HG03135 (cell line): ENCODE results near the gene RIMS1.

ENCODE experiments used
- ATAC-seq: cut with Tn5 transposase; IDR thresholded peaks from one replicate; pipeline ENCODE4 v1.9.1; 2021; ENCODE audit warnings: mild to moderate bottlenecking, moderate library complexity; ENCODE audit not compliant: unreplicated experiment

RIMS1 gene

DNA sequence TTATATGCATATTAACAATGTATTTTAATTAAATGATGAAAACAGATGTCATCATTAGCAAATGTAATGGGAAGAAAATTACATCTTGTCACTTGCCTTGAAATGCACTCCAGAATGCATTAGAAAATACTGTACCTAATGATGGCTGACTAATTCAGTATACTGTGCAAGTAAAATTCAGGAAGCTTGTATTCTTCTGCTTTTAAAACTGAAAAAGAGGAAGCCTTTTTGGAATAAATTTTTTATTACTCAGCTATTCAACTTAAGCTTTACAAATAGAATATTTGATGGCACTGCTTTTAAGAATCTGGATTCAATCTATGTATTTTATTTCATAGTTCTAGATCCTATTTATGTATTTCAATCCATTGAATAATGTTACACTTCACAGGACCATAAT is 195.5 kb downstream of the RIMS1 start:
- no peak for ATAC-seq

DNA sequence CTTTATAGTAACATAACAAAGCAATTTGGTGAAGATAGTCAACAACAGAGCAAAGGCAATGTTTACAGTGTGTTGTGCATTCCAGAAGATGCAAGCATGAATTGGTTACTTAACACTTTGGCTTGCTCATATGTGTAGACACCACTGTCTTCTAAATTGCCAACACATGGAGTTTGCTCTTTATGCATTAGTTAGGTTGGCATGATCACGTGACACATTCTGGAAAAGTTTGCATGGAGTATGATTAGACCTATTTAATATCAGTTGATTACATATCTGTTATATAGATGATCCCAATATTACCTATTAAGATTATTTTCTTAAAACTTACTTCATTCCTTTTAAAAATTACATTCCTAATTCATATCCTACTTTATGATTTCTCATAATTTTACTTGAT is 197.6 kb downstream of the RIMS1 start:
- no peak for ATAC-seq

DNA sequence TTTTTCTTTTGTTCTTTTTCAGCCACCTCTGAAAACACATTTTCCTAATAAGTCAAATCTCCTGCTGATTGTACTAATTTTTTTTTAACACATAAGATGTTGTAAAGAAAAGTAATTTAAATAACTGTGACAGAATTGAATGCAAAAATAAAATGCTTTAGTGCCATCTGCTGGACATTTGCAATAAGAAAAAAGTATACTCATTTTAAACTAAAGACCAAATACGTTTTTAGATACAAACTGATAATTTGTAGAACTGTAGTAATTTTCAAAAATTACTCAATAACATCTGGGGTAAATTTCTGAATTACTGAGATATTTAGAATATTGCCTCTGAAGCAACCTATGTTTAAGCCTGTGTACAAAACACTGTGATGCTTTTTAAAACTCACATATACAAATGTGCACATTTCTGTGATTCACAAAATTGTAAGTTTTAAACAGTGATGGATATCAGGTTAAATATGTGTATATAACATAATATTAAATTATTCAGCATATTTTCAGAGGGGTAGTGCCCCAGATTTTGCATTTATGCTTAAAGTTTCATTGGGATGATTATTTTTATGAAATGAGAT is 198.7 kb downstream of the RIMS1 start:
- no peak for ATAC-seq

DNA sequence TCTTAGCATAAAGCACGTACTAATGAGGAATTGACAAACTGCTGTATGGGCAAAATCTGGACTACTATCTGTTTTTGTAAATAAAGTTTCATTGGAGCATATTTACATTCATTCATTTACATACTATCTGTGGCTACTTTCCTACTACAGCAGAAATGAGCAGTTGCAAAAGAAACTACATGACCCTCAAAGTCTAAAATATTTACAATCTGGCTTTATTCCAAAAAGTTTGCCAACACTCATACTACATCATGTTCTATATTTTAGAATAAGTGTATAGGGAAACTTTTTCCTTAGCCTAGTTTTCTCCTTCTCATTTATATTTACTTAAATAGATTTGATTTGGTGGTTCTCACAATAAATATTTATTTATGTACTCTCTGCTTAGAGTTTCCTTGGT is 208.2 kb downstream of the RIMS1 start:
- ATAC-seq = no peak

DNA sequence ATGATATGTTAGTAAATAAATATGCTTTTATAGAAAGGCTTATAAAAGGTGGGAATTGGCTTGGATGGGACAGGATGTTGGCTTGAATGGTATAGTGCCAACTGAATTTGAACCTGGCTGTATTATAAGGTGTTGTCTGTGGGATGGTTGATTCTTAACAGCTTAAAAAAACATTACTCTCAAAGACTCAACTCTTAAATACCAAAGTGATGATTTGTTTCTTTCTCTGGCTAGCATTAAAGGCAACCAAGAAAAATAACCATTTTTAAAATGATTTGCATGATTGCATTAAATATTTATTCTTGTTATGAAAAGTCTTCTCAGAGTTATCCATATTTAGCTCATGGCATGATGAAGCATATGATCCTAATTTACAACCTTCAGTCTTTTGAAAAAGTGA is 216.2 kb downstream of the RIMS1 start:
- no peak for ATAC-seq

DNA sequence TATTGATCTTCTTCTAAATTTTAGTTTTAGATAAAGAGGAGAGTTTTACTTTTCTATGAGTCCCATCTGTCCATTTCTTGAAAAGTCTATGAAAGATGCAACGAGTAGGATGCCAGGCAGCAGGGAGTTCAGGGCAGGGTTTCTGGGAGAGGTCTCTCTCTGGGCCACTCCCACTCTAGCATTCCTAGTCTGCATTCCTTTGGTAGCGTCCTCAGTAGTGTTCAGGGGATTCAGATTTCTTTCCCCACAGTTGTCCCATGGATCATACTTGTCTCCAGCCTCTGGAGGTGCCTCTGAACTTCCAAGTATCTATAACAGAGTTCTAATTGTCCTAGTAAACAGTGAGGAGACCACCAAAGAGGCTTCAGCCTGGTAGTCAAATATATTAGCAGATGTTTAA is 225.3 kb downstream of the RIMS1 start:
- ATAC-seq = no peak

DNA sequence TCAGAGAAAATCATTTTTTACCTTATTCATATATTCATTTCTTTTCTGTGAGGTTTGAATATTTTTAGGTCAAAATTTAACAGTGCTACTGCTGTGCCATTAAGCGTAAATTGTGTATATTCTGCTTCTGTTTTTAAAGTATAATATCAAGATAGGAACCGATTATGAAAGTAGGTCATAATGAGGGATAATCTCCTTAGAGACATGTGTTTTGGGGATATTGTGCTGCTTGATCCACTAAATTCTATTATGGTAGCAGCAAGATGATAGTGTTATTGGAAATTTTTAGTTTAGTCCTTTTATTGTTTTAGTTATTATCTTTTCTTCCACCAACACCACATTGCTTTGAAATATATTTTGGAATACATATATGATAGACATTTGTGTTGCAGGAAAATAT is 244.0 kb downstream of the RIMS1 start:
- no peak for ATAC-seq

DNA sequence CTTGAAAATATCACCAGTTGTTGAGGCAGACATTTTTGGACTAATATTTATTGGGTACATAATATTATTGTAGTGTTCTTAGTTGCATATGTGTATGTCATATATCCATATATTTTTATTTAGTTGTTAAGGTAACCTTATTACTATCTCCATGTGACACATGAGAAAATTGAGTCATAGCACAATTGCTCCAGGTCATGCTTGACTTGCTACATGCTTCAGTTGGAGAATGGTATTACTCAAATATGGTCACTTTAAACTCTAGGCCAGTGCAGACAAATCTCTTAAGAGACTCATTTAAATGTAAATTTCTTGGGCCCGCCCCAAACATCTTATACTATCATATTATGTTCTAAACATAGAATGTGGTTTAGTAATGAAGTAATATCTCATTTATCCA is 246.1 kb downstream of the RIMS1 start:
- no peak for ATAC-seq

DNA sequence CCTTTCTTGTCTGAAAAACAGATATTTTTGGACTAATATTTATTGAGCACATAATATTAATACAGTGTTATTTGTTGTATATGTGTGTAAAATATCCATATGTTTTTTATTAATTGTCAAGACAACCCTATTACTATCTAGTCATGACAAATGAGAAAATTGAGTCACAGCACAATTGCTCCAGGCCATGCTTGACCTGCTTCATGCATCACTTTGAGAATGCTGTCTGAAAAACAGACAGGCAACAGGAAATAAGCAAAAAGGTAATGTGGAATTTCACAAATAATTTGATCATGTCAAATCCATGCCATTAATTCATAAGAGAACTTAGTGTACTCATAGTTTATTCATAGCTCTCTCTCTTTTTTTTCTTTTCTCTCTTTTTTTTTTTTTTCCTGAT is 246.5 kb downstream of the RIMS1 start:
- no peak for ATAC-seq

DNA sequence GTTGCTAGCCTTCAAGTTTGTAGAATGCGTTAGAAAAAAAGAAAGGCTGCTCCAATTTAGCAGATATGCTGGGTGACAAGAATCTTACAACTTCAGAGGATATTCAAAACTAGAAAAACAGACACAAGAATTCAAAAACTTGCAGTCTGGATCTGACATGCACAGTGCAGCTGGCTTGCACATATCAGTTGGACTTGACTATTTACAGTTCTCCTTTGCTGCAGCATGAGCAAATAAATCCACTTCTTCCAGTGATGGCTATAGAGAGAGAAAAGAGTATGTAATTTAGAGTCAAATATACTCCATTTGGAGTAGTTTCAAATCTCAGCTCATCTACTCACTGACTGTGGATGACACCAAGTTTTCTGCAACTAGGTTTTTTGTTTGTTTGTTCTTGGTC is 247.0 kb downstream of the RIMS1 start:
- ATAC-seq = no peak

DNA sequence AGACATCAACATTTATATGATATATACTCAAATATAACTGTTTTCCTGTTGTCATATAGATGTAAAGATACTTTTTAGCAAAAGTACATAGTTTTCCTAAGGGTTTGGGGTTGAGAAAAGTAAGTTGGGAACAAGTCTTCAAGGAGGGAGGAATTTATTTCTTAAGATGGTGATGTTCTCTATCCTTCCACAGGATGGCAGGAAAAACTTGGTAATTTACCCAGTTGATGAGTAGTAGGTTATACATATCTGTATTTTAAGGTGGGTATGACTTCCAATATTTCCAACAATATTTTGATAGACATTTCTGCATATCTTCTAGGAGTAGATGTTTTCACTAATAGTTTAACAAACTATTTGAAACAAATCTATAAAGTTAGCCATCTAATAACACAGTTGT is 254.4 kb downstream of the RIMS1 start:
- ATAC-seq = no peak

DNA sequence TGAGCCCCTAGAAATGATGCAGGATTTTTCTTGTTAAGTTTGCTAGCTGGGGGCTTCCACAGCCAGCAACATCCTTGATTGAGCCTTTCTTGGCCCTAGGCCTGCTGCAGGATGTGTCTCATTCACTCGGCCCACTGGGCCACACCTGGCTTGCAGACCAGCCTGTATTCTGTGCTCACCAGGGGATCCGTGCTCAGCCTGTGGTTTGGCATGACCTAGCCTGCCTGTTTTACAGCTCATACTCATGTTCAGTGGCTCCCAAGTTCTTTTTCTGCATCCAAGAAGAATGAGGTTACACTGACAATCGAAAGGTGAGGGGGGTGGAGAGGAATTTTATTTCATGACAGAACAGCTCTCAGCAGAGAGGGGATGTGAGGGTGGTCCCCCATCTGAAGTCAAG is 263.4 kb downstream of the RIMS1 start:
- no peak for ATAC-seq

DNA sequence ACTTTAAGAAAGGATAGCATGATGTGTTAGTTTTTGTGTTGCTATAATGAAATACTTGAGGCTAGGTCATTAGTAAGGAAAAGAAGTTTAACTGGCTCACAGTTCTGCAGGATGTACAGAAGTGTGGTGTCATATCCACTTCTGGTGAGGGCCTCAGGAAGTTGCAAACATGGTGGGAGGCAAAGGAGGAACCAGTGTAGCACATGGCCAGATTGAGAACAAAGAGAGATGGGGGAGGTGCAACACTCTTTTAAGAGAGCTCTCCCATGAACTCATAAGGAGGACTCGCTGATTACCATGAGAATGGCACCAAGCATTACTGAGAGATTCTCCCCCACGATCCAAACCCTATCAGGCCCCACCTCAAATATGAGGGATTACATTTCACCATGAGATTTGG is 265.4 kb downstream of the RIMS1 start:
- ATAC-seq = no peak

DNA sequence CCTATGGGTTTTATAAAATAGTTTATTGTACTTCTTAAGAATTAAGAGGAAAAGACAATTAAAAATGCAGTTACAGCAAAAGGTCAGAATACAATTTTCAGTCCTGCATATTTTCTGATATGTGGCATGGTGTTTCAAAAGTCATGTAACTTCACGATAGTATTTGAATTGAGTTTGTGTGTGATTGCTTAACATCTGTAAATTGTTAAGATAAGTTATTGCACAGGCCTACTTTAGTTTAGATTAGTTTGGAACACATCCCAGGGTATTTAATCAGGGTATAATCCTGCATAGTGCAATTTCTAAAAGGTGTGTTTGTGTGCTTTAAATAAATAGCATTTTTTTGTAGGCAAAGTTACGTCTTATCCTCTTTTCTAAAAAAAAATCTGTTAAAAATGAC is 289.6 kb downstream of the RIMS1 start:
- no peak for ATAC-seq

DNA sequence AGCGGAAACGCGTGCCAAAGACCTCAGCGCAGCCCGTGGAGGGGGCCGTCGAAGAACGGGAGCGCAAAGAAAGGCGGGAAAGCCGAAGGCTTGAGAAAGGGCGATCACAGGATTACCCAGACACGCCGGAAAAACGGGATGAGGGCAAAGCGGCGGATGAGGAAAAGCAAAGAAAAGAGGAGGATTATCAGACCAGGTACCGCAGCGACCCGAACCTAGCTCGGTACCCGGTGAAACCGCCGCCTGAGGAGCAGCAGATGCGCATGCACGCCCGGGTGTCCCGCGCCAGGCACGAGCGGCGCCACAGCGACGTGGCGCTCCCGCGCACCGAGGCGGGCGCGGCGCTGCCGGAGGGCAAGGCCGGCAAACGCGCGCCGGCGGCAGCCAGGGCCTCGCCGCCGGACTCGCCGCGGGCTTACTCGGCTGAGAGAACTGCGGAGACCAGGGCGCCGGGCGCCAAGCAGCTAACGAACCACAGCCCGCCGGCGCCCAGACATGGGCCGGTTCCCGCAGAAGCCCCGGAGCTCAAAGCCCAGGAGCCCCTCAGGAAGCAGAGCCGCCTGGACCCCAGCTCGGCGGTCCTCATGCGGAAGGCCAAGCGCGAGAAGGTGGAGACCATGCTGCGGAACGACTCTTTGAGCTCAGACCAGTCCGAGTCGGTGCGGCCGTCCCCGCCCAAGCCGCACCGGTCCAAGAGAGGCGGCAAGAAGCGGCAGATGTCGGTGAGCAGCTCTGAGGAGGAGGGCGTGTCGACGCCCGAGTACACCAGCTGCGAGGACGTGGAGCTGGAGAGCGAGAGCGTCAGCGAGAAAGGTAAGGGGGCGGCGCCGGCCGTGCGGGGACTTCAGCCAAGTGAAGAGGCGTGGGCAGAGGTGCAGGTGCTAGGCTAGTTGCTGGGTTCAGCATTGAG is 296.2 kb downstream of the RIMS1 start:
- ATAC-seq = peak; percentile 68

DNA sequence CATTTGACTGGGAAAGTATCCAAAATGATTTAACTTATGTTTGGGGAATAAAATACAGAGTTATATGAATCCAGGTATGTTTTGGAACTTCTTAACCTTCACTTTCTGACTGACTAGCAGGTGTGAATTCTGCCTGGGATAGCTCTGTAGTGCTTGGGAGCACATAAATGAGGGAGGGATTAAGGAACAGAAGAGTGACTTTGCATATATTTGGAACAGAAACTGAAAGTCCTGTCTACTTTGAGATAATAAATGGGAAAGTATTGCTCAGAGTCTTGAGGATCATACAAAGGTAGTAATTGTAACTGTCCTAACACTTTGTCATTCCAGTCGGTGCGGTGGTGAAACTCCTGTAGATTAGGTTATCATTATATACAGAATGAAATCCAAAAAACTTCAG is 317.6 kb downstream of the RIMS1 start:
- ATAC-seq = no peak

DNA sequence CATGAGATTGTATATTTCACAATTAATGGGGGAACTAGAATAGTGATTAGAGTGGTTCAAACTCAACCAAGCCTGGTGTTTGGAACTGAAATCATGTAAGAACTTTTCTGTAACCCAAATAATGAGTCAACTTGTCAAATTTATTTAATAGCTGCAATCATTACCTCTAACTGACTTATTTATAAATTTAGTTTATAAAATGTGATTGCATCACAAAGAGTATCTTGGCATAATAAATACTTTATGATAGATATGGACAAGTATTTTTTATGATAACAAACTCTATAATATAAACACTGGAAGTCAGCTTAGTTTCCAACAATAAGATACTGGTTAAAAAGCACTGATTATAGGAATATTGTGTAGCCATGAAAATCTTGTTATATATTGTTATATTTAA is 319.1 kb downstream of the RIMS1 start:
- no peak for ATAC-seq

DNA sequence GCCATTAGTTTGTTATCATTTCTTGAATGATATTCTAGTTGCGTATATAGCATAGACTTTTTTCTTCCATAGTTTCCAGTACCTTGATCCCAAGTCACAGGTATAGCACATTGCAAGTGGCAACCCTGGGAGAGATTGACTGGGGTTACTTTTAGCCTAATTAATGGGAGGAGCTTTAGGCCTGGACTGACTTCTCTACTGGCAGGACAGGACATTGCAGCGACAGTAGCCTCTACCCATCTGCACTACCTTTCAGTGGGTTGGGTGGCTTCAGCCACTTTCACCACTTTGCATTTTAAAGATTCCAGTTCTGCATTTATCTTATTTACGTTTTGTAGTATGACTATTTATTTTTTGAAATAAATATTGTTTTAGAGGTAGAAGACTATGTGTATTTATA is 320.3 kb downstream of the RIMS1 start:
- no peak for ATAC-seq

DNA sequence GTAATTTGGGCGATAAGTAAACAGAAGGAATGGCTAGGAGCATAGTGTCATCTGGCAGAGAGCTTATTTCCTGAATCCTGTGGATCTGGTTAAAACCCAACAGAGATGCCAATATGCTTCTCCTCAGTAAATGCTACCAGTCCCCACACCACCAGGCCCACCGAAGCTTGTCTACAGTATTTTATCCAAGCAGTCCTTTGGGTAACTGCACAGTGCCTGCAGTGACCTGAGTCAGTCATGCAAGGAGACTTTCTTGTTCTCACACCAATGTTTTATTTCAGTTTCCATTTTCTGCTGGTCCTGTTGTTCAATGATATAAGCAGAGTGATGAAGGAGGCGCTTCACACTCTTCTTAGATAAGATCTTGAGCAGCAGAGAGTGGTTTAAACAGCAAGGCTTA is 326.3 kb downstream of the RIMS1 start:
- ATAC-seq = no peak

DNA sequence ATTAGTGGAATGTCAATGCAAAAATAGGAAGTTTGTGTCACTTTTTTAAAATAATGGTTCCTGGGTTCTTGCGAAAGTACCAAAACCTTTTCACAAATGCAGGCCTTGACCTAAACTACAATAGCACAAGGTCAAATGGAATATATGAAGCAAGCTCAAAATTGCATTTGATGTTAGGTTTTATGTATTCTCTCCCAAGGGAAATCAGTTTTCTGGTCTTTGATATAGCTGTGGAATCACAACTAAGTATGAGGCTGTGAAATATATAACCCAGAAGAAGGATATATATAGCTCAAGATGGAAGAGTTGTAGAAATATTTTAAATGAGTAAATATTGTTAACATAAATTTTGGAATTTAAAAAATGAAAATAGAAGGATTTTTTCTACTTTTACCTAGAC is 327.3 kb downstream of the RIMS1 start:
- no peak for ATAC-seq

DNA sequence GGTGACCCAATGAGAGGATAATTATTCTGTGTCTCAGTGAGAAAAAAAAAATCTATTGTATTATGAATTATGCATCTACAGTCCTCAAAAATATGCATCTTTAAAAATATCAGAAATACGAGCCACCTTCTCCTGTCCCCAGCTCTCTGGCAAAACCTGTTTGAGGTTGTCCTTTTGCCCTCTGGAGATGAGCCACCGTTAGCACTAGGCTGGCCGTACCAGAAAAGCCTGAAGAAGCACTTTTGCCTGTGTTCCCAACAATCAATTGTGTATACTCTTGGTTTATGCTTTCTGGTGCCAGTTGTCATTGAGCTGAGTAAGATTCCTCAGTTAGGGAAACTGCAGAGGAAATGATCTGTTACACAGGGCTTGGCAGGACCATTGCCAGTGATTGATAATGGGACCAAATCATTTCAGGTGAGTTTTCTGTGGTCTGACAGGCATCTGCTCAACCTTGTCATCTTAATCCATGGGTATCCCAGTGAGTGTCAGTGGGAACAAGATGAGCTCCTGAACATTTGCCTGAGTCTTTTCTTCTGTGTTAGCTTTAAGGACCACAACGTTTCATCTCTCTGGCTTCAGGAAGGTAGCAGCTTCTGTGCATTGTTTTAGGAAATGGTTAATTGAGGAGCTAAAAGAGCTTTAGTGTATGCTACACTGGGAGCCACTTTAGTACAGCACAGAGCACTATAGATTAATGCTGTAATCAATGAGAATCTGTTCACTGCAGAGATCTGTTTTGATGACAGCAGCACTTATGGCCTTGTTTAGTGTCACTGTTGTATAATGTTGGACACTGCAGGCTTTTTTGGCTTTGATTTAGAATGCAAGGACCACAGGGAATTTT is 330.1 kb downstream of the RIMS1 start:
- no peak for ATAC-seq

DNA sequence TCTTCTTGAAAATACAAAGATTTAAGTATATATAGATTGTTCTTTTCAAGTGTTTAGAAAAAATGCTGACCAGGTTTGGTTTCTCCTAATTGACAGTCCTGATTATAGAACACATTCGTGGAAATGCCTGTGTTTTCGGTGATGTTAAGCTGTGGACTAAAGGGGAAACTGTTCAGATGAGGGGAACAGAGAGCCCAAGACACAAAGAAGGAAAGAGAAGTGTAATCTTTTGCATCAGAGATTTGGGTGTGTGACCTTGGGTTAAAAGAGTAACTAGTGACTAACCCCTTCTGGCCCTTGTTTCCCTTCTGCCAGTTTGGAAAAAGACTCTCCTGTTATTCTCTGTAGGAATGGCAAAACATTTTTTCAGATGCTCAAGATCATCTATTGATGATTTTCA is 331.3 kb downstream of the RIMS1 start:
- ATAC-seq = no peak
